Kidney epithelial cell (primary cell): Measurements from ENCODE around the gene SLC4A3. TPM values are rescaled to one million over a fixed set of nuclear protein-coding genes. Genes with fewer than 3 reads are reported as not detected.

Experiments used
- DNase-seq: peaks from one replicate; pipeline ENCODE4 v3.0.0-alpha.2; 2010; ENCODE audit warnings: low read depth
- H3K27me3 ChIP-seq: 2 replicates; pipeline ENCODE4 v1.6.0; 2011; ENCODE audit warnings: low read length; ENCODE audit not compliant: control insufficient read depth, insufficient read depth
- H3K36me3 ChIP-seq: 2 replicates; pipeline ENCODE4 v1.5.1; 2011; ENCODE audit warnings: low read length; ENCODE audit not compliant: control insufficient read depth, insufficient read depth
- H3K4me3 ChIP-seq: 2 replicates; pipeline ENCODE4 v1.5.1; 2011; ENCODE audit warnings: low read depth, mild to moderate bottlenecking, control low read depth, low read length
- CTCF ChIP-seq: IDR thresholded peaks from 2 replicates; pipeline ENCODE4 v1.5.1; 2011; ENCODE audit warnings: mild to moderate bottlenecking, moderate library complexity, low read length, control low read depth, inconsistent platforms; ENCODE audit not compliant: insufficient read depth, poor library complexity, severe bottlenecking
- total RNA-seq: library from RNA; depleted of rRNA; stranded (reverse); fragments of >200 nt; gene quantifications from 2 replicates; pipeline ENCODE4 v1.2.3, GENCODE V29; 2015

SLC4A3 gene
- total RNA-seq, 1 donor from 2014 or later: 11.6 TPM

GRCh38 chr2:219662566-219662965 lies 35.1 kb downstream of the SLC4A3 start:
- Histone ChIP-seq H3K4me3 (no peak overlapping the region), H3K36me3 (no peaks in the 10 kb centered on the region)
- DNase-seq: no peak

GRCh38 chr2:219663116-219663762 lies 35.8 kb downstream of the SLC4A3 start:
- H3K27me3 ChIP-seq: no peaks in the 10 kb centered on the region
- H3K36me3 ChIP-seq: no peaks in the 10 kb centered on the region
- TF ChIP-seq CTCF: no peak
- H3K4me3 ChIP-seq: no peak overlapping the region
- no peak for DNase-seq

More at GRCh38 chr2:219662566-219662965, 35.1 kb downstream of the SLC4A3 start:
- no peaks in the 10 kb centered on the region for H3K27me3 ChIP-seq
- no peak for TF ChIP-seq CTCF

- H3K27me3 ChIP-seq: no peaks in the 10 kb centered on the region
- H3K36me3 ChIP-seq: no peaks in the 10 kb centered on the region
- H3K4me3 ChIP-seq: no peak overlapping the region
- DNase-seq: no peak
- no peak for TF ChIP-seq CTCF
Observed at GRCh38 chr2:219664041-219664440, 36.6 kb downstream of the SLC4A3 start.

- no peak overlapping the region for H3K4me3 ChIP-seq
- H3K27me3 ChIP-seq: no peaks in the 10 kb centered on the region
- no peak for DNase-seq
- no peak for TF ChIP-seq CTCF
- H3K36me3 ChIP-seq: no peaks in the 10 kb centered on the region
Observed at GRCh38 chr2:219664944-219665343, 37.5 kb downstream of the SLC4A3 start.

GRCh38 chr2:219665926-219666325 lies 38.5 kb downstream of the SLC4A3 start:
- H3K36me3 ChIP-seq: no peaks in the 10 kb centered on the region
- no peaks in the 10 kb centered on the region for H3K27me3 ChIP-seq
- DNase-seq: no peak
- no peak overlapping the region for H3K4me3 ChIP-seq
- no peak for TF ChIP-seq CTCF

GRCh38 chr2:219668316-219668715 lies 40.9 kb downstream of the SLC4A3 start:
- no peak for TF ChIP-seq CTCF
- Histone ChIP-seq H3K4me3 (no peak overlapping the region), H3K27me3 (no peaks in the 10 kb centered on the region), H3K36me3 (no peaks in the 10 kb centered on the region)
- no peak for DNase-seq
